Activated T-helper 2 cell treated with anti-CD3 and anti-CD28 coated beads, Interferon-gamma antibody, Interleukin-2, Interleukin-4, amounts not matched to agents 10 μg/mL and 5 μg/mL and 100 μg/mL, durations not matched to agents 14 hours and 24 hours and 36 hours (primary cell): ENCODE measurements around the gene FBXO24. TPM values are rescaled to one million over a fixed set of nuclear protein-coding genes. Genes with fewer than 3 reads are reported as not detected.

ENCODE experiments used
- DNase-seq: peaks from one replicate; pipeline ENCODE4 v3.0.0; 2021; ENCODE audit warnings: low spot score
- H3K27ac Mint-ChIP-seq: one replicate; pipeline ENCODE4 v1.8.0; 2021; ENCODE audit warnings: mixed read lengths
- H3K27me3 Mint-ChIP-seq: one replicate; pipeline ENCODE4 v1.8.0; 2021; ENCODE audit warnings: low read depth, mixed read lengths
- H3K36me3 Mint-ChIP-seq: one replicate; pipeline ENCODE4 v1.8.0; 2021; ENCODE audit warnings: low read depth, mixed read lengths
- H3K4me1 Mint-ChIP-seq: one replicate; pipeline ENCODE4 v1.8.0; 2021; ENCODE audit warnings: low read depth, mixed read lengths
- H3K4me3 Mint-ChIP-seq: one replicate; pipeline ENCODE4 v1.8.0; 2021; ENCODE audit warnings: low read depth, mild to moderate bottlenecking, moderate library complexity, mixed read lengths
- H3K9me3 Mint-ChIP-seq: one replicate; pipeline ENCODE4 v1.8.0; 2021; ENCODE audit warnings: mixed read lengths
- intact Hi-C: fragments of 100-400 bp; cut with micrococcal nuclease; formaldehyde crosslinking; loops from one replicate; pipeline ENCODE4 v1.15.1; 2023
- total RNA-seq: library from RNA; stranded (reverse); gene quantifications from 2 replicates; pipeline ENCODE4 v1.2.3, GENCODE V29; 2022

FBXO24 gene
- total RNA-seq, 1 donor from 2014 or later: 0.91 TPM

DNA sequence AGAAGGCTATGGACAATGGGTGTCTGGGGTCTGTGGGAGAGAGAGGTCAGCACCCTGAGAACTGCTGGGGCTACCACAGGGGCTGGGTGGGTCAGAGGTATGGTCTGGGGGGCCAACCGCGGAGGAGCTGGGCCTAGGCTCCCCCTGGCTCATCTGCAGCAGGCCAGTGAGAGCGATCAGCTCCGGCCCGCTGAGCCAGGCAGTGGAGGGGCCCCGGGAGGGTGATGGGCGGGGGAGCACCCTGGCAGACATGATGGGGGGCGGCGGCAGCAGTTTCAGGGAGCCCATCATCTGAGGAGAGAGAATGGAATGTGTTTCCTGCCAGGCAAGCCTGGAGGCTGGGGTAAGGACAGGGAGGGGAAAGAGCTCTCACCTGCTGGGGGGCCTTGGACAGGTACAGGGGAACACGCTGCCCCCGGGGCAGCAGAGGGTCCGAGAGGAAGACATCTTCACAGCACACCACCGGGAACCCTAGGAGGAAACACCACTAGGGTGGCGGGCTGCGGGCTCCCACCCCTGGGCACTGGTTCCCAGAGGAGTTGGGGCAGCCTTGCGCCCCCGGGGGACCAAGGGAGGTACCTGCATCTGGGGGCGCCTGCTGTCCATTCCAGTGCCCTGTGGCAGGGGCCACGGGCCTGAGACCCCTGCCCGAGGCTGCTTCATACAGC, 13.7 kb upstream of the FBXO24 start:
- no peaks in the 10 kb centered on the region for H3K9me3 Mint-ChIP-seq
- H3K27me3 Mint-ChIP-seq: no peaks in the 10 kb centered on the region
- no peak for DNase-seq
- peaks cover 20% of the 10 kb centered on the region for H3K4me1 Mint-ChIP-seq
- no peak overlapping the region for H3K4me3 Mint-ChIP-seq
- intact Hi-C loops: no loop called here
- H3K36me3 Mint-ChIP-seq: peaks cover 19% of the 10 kb centered on the region
- no peak overlapping the region for H3K27ac Mint-ChIP-seq

DNA sequence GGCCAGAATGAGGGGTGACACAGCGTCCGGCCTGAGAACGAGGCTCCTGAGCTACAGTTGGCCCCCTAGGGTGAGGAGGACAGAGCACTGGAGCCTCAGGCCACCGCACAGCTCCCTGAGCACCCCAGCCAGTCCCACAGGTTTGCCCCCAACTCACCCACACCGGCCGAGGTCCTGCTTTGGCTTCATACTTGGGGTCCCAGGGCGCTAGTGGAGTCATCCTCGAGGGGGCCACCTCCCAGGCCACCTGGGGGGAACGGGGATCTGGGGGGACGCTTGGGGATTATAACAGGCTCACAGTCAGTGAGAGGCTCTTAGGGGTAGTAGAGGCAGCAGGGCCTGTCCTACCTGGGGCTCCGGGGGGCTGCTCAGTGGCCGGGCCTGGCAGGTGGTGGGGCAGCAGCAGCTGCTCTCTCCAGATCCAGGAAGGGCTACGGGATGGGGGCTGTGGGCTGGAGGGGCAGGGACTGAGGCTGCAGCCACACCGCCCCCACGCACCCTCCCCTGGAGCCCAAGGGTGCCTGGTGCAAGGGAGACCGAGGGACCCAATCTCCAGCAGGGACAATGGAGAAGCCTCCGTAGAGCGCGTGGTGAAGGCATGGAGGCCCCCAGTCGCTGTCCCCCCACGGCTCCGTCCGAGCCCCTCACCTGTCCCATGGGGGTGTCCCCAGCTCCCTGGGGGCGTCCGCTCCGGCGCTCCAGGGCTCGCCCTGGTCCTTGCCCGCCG, 13.0 kb upstream of the FBXO24 start:
- no peaks in the 10 kb centered on the region for H3K9me3 Mint-ChIP-seq
- H3K27me3 Mint-ChIP-seq: no peaks in the 10 kb centered on the region
- no peak overlapping the region for H3K4me3 Mint-ChIP-seq
- intact Hi-C loops: no loop called here
- peaks cover 16% of the 10 kb centered on the region for H3K4me1 Mint-ChIP-seq
- H3K36me3 Mint-ChIP-seq: peaks cover 25% of the 10 kb centered on the region
- no peak for DNase-seq
- no peak overlapping the region for H3K27ac Mint-ChIP-seq

DNA sequence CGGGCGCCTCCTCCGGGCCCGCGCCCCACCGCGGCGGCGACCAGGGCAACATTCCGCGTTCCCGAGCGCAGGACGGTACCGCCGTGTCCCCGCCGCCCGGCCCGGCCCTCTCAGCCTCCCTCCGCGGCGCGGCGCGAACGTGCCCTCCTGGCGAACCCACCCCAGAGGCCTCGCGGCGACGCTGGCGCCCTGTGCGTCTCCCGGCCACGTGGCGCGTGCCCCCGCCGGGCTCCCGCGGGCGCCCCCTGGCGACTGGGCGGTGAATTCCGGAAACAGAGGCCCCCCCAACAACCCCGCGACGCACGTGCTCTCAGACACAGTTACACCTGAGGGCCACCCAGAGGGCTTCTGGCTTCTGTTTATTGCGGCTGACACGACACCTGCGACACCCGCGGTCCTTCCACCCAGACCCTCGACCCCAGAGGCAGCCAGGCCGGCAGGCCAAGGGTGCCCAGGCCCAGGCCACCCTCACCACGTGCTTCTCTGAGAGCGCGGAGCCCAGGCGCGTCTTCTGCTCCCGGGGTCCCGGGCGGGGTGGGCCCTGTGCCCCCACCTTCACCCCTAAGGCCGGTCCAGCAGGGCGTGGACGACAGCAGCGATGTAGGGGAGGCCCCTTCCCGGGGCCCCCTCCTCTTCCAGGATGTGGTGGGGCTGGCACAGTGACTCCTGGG, 12.3 kb upstream of the FBXO24 start, which contains the start of gene SAP25:
Gene SAP25 (minus strand): TSS at position 210 of the 671 bp plus-strand sequence. CDS start 158 bp downstream, at position 52.
- H3K27me3 Mint-ChIP-seq: no peaks in the 10 kb centered on the region
- no peak within 1 kb of the TSS for H3K27ac Mint-ChIP-seq
- peaks cover 27% of the 10 kb centered on the region for H3K36me3 Mint-ChIP-seq
- intact Hi-C loops: no loop called here
- no peaks in the 10 kb centered on the region for H3K9me3 Mint-ChIP-seq
- H3K4me3 Mint-ChIP-seq: no peak within 1 kb of the TSS
- H3K4me1 Mint-ChIP-seq: peaks cover 12% of the 10 kb centered on the region
- no peak for DNase-seq

DNA sequence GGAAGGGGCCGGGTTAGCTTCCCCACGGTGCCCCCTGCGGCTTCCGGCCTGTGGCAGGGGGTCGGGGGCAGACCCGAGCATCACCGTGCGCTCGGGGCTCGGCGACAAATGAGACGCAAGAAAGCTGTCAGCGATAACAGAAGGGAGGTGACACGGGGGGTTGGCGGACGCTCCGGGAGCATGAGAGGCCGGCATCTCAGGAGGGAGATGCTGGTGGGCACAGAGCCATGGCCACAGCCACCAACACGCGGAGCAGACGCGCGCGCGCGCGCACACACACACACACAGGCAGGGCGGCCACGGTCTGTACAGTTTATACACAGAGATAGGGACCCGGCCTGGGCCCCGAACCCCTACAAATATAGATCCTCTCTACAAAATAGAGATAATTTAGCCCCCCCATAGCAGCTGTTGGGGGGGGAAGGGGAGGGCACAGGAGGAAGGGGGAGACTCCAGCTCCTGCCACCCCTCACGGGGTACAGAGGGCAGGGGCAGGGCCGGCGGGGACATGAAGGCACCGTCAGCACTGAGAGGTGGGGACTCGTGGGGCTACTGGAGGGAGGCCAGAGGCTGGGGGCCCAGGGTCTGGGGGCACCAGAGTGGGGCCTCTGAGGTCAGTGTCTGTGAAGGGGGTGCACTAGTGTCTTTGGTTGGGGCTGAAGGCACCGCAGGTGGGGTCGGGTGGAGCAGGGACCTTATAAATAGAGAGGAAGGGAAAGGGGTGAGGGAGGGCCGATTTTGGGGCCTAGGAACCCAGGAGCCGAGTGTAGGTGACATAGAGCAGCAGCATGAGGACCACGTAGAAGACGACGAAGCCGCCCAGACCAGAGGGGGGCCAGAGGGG, 11.5 kb upstream of the FBXO24 start:
- H3K4me3 Mint-ChIP-seq: no peak overlapping the region
- no peaks in the 10 kb centered on the region for H3K27me3 Mint-ChIP-seq
- no peaks in the 10 kb centered on the region for H3K9me3 Mint-ChIP-seq
- no peak for DNase-seq
- H3K36me3 Mint-ChIP-seq: peaks cover 30% of the 10 kb centered on the region
- H3K27ac Mint-ChIP-seq: no peak overlapping the region
- intact Hi-C loops: no loop called here
- H3K4me1 Mint-ChIP-seq: peaks cover 4% of the 10 kb centered on the region

DNA sequence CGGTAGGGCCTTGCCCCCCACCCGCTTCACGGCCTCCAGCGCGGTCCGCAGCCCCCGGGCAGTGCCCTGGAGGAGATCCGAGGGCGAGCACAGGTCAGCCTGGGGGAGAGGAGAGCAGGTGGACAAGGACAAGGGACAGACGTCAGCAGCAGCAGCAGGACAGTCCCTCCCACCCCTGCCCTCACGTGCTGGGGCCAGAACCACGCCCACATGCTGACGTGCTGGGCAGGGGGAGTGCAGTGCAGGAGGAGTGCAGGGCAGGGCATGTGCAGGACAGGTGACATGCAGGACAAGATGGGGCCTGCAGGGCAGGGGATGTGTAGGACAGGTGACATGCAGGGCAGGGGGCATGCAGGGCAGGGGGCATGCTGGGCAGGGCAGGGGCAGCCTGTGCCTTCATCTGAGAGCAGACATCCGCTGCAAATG, 10.9 kb upstream of the FBXO24 start:
- DNase-seq: no peak
- H3K4me3 Mint-ChIP-seq: no peak overlapping the region
- no peaks in the 10 kb centered on the region for H3K9me3 Mint-ChIP-seq
- peaks cover 4% of the 10 kb centered on the region for H3K4me1 Mint-ChIP-seq
- intact Hi-C loops: no loop called here
- peaks cover 30% of the 10 kb centered on the region for H3K36me3 Mint-ChIP-seq
- no peaks in the 10 kb centered on the region for H3K27me3 Mint-ChIP-seq
- H3K27ac Mint-ChIP-seq: no peak overlapping the region

DNA sequence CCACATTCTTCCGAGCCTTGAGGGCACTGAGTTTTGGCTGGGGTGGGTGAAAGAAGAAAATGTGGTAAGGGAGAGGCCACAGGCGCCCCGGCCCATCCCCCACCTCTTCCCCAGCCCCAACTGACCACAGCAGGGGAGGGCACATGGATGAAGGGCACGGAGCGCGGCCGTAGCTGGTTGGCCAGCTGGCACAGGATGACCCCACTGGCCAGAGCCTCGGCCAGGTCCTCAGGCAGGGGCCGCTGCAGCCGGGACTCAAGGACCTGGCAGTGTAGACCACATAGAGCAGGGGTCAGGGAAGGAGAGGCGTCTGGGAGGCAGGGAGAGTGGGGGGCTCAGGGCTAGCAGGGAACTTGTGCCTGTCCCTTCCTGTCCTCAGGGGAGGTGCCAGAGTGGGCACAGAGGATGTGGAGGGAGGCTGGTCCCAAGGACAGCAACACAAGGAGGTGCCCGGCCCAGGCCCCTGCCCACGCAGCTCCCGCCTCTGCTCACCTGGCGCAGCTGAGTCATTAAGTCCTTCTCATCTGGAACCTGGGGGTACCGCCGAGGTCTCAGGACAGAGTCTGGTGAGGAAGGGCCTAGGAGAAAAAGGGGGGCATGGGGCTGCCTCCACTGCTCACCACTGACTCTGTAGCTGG, 10.3 kb upstream of the FBXO24 start:
- H3K4me3 Mint-ChIP-seq: no peak overlapping the region
- DNase-seq: no peak
- H3K4me1 Mint-ChIP-seq: peaks cover 4% of the 10 kb centered on the region
- peaks cover 30% of the 10 kb centered on the region for H3K36me3 Mint-ChIP-seq
- no peaks in the 10 kb centered on the region for H3K9me3 Mint-ChIP-seq
- no peaks in the 10 kb centered on the region for H3K27me3 Mint-ChIP-seq
- H3K27ac Mint-ChIP-seq: no peak overlapping the region
- intact Hi-C loops: no loop called here

DNA sequence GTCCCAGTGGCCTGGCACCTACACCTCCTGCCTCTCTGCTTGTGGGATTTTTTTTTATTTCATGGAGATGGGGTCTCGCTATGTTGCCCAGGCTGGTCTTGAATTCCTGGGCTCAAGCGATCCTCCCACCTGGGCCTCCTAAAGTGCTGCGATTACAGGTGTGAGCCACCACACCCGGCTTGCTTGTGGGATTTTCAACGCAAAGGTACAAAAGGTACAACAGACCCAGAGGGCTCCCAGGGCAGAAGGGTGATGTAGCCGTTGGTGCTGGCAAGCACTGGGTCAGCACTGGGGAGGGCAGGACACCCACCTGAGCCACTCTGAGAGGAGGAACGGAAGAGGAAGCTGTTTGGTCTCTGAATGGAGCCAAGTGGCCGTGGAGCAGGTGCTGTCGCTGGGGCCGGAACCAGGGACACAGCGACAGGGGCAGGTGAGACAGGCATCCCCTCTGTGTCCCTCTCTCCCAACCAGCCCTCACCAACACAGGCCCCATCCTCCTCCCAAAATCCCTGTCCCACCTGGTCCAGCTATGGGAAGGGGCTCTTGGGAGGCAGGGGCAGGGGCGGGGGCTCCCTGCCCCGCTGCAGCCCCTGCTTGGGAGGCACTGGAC, 9.6 kb upstream of the FBXO24 start:
- intact Hi-C loops: no loop called here
- no peak overlapping the region for H3K4me3 Mint-ChIP-seq
- H3K9me3 Mint-ChIP-seq: no peaks in the 10 kb centered on the region
- DNase-seq: no peak
- peaks cover 4% of the 10 kb centered on the region for H3K4me1 Mint-ChIP-seq
- H3K27me3 Mint-ChIP-seq: no peaks in the 10 kb centered on the region
- peaks cover 30% of the 10 kb centered on the region for H3K36me3 Mint-ChIP-seq
- H3K27ac Mint-ChIP-seq: no peak overlapping the region

DNA sequence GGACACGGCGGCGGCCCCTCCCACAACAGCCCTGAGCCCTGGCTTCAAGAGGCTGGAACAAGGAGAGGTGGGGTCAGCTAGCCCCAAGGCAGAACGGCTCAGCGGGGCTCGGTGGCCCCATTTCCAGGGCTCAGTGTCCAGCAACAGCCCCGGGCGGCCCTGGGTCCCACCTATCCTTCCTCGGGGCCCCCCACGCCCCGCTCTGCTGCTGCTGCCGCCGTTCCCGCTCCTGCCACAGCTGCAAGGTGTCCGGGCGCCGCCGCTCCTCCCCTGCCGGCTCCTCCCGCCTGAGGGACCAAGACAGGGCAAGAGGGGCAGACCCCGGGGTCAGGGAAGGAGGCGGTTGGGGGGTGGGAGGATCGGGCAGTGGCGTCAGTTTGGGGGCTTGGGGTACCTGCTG, 9.0 kb upstream of the FBXO24 start:
- Mint-ChIP-seq H3K9me3 (no peaks in the 10 kb centered on the region), H3K27ac (no peak overlapping the region), H3K4me3 (no peak overlapping the region), H3K4me1 (no peaks in the 10 kb centered on the region), H3K36me3 (peaks cover 30% of the 10 kb centered on the region), H3K27me3 (no peaks in the 10 kb centered on the region)
- DNase-seq: no peak
- intact Hi-C loops: no loop called here

DNA sequence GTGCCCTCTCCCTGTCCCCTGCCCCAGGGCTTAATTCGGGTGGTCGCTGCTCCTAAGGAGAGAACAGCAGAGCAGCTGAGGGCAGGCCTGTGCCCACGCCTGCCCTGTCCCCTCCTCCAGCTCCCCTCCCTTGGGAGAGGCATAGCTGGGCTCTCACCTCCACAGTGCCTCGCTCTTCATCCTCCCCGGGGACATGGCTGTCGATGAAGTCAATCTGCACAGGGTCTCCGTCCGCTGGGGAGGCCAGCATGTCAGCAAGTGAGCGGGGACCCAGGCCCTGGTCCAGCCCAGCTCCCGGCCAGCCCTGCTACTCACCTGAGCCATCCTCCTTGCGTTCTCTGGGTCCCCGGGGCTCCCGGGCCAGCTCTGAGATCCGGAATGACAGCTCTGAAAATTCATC, 8.6 kb upstream of the FBXO24 start:
- no peak overlapping the region for H3K27ac Mint-ChIP-seq
- intact Hi-C loops: no loop called here
- peaks cover 3% of the 10 kb centered on the region for H3K4me1 Mint-ChIP-seq
- no peaks in the 10 kb centered on the region for H3K27me3 Mint-ChIP-seq
- H3K9me3 Mint-ChIP-seq: no peaks in the 10 kb centered on the region
- no peak overlapping the region for H3K4me3 Mint-ChIP-seq
- no peak for DNase-seq
- H3K36me3 Mint-ChIP-seq: peaks cover 30% of the 10 kb centered on the region

DNA sequence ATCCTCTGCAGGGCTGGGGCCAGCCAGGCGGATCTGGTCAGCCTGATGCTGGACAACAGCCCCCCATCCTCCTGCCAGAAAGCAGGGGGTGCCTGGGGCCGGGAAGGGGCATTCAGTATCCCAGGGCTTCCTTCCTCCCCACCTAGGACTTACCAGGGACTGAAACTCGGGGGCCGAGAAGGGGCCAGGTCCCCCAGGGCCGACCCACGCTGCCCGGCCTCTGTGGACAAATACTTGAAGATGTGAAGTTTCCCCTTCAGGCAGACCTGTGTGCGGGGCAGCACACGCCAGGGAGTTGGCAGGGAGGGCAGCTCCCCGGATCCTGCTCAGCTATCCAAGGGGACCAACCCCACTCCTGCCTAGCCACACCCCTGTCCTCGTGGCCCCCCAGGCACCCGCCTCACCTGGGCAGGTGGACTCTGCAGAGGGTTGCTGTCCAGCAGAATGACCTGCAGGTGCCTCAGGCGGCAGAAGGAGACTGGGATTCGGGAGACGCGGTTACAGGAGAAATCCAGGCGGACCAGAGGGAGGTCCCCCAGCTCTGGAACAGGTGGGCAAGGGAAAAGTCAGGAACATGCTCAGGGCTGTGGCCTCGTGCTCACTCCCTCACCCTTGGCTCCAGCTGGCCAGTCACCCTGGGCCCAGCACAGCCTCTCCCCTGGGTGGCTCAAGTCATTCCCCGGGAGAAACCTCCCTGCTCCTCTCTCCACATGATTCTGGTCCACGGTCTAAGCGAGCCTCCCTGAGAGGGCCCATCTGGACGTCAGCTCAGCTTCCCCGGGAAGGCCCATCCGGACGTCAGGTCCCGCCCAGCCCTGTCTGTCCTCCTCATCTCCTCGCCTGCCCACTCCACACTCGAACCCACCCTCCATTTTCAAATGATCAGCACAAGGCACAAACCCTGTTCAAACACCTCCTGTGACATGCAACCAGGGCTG, 7.6 kb upstream of the FBXO24 start:
- Mint-ChIP-seq H3K36me3 (peaks cover 28% of the 10 kb centered on the region), H3K27ac (no peak overlapping the region)
- intact Hi-C loops: no loop called here

More for the DNA sequence above, 7.6 kb upstream of the FBXO24 start:
- peaks cover 10% of the 10 kb centered on the region for H3K4me1 Mint-ChIP-seq
- no peaks in the 10 kb centered on the region for H3K9me3 Mint-ChIP-seq
- DNase-seq: no peak
- H3K27me3 Mint-ChIP-seq: no peaks in the 10 kb centered on the region
- no peak overlapping the region for H3K4me3 Mint-ChIP-seq
